A673 (cell line): Measurements from ENCODE around the gene THRB. TPM values are rescaled to one million over a fixed set of nuclear protein-coding genes. Genes with fewer than 3 reads are reported as not detected.

Experiments
- BruUV-seq: library from RNA; stranded (reverse); fragments of 400-500 nt; replicated peaks from 2 replicates; lab custom pipeline; 2021; lab: Mats Ljungman, UMichigan
- CTCF ChIA-PET: fragments of 300-600 bp; sonication (Branson Sonifier 250); formaldehyde crosslinking; loops from one replicate; lab custom pipeline; 2022; ENCODE audit warnings: antibody characterized with exemption; lab: Charles Lee
- POLR2A ChIA-PET: fragments of 300-600 bp; sonication (Branson Sonifier 250); formaldehyde crosslinking; loops from one replicate; lab custom pipeline; 2022; ENCODE audit warnings: antibody characterized with exemption; ENCODE audit not compliant: low non-redundant PET; lab: Charles Lee
- DNase-seq: peaks from one replicate; pipeline ENCODE4 v3.0.0-alpha.2; 2015; ENCODE audit warnings: low spot score
- H3K27ac ChIP-seq: fragments of 200-600 bp; sonication (generic); 2 replicates; pipeline ENCODE4 v1.5.1; 2016; ENCODE audit warnings: mixed run types, low read depth, mild to moderate bottlenecking, mixed read lengths, antibody characterized with exemption, low read length; ENCODE audit not compliant: poor library complexity, severe bottlenecking
- H3K27me3 ChIP-seq: fragments of 200-600 bp; sonication (generic); replicated peaks from 2 replicates; pipeline ENCODE4 v1.6.1; 2017; ENCODE audit warnings: mixed run types, low read depth, mild to moderate bottlenecking, mixed read lengths, antibody characterized with exemption, low read length; ENCODE audit not compliant: insufficient read depth, poor library complexity
- H3K36me3 ChIP-seq: fragments of 200-600 bp; sonication (generic); 2 replicates; pipeline ENCODE4 v1.6.1; 2016; ENCODE audit warnings: mixed run types, mild to moderate bottlenecking, mixed read lengths, antibody characterized with exemption, low read length; ENCODE audit not compliant: insufficient read depth, poor library complexity, severe bottlenecking
- H3K4me1 ChIP-seq: fragments of 200-600 bp; sonication (generic); 2 replicates; pipeline ENCODE4 v1.6.1; 2017; ENCODE audit warnings: mixed run types, mild to moderate bottlenecking, mixed read lengths, antibody characterized with exemption, low read length; ENCODE audit not compliant: insufficient read depth, poor library complexity, severe bottlenecking
- H3K4me3 ChIP-seq: fragments of 200-600 bp; sonication (generic); 2 replicates; pipeline ENCODE4 v1.5.1; 2016; ENCODE audit warnings: low read depth, mixed run types, mild to moderate bottlenecking, mixed read lengths, low read length; ENCODE audit not compliant: poor library complexity, severe bottlenecking
- H3K9me3 ChIP-seq: fragments of 200-600 bp; sonication (generic); 2 replicates; pipeline ENCODE4 v1.6.1; 2016; ENCODE audit warnings: mixed run types, low read depth, mild to moderate bottlenecking, mixed read lengths, antibody characterized with exemption, low read length; ENCODE audit not compliant: poor library complexity, severe bottlenecking
- EZH2 ChIP-seq: fragments of 200-600 bp; sonication (generic); IDR thresholded peaks from 2 replicates; pipeline ENCODE4 v1.6.1; 2017; ENCODE audit warnings: borderline replicate concordance, low read depth, mild to moderate bottlenecking, mixed read lengths, antibody characterized with exemption, low read length; ENCODE audit not compliant: poor library complexity, severe bottlenecking
- intact Hi-C: fragments of 100-400 bp; cut with micrococcal nuclease; formaldehyde crosslinking; loops from one replicate; pipeline ENCODE4 v1.10.0; 2022; ENCODE audit not compliant: unreplicated experiment
- total RNA-seq: library from RNA; stranded (reverse); gene quantifications from 2 replicates; pipeline ENCODE4 v1.2.3, GENCODE V29; 2021
- TF ChIP-seq, protein P1 (sequence below): fragments of 300-800, 200-600 bp; sonication (generic); conservative IDR thresholded peaks from 2 replicates; pipeline ENCODE4 v1.5.1; 2017; ENCODE audit warnings: low read depth, mild to moderate bottlenecking, antibody characterized with exemption, low read length, moderate library complexity, mixed read lengths

THRB gene
- total RNA-seq, 1 experiment from 2014 or later, result 0.11 TPM

DNA sequence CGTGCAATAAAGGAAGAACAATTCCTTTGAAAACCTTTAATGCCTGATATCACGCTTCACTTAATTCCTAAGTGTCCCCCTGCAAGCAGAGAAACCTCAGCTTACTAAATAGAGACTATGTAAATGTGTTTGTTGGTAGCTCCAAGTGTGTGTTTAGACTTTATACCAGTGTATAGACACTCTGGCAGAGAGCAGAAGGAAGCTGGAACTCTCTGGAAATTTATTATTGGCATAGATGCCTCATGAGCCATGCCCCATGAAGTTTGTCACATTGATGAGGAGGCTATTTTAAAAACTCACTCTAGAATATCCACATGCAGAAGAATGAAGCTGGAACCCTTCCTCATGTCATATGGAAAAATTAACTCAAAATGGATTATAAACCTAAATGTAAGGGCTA, 99.9 kb downstream of the THRB start:
- Histone ChIP-seq H3K9me3 (no peaks in the 10 kb centered on the region), H3K4me3 (no peak overlapping the region), H3K4me1 (no peaks in the 10 kb centered on the region), H3K27me3 (no peaks in the 10 kb centered on the region), H3K36me3 (no peaks in the 10 kb centered on the region), H3K27ac (no peak overlapping the region)
- no peak for DNase-seq
- TF ChIP-seq EZH2, result no peak
- TF ChIP-seq, protein P1, sequence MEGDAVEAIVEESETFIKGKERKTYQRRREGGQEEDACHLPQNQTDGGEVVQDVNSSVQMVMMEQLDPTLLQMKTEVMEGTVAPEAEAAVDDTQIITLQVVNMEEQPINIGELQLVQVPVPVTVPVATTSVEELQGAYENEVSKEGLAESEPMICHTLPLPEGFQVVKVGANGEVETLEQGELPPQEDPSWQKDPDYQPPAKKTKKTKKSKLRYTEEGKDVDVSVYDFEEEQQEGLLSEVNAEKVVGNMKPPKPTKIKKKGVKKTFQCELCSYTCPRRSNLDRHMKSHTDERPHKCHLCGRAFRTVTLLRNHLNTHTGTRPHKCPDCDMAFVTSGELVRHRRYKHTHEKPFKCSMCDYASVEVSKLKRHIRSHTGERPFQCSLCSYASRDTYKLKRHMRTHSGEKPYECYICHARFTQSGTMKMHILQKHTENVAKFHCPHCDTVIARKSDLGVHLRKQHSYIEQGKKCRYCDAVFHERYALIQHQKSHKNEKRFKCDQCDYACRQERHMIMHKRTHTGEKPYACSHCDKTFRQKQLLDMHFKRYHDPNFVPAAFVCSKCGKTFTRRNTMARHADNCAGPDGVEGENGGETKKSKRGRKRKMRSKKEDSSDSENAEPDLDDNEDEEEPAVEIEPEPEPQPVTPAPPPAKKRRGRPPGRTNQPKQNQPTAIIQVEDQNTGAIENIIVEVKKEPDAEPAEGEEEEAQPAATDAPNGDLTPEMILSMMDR, result no peak
- intact Hi-C loops, result no loop called here
- BruUV-seq, result no TSS peak
- CTCF ChIA-PET, result no interaction called here
- POLR2A ChIA-PET, result no interaction called here

DNA sequence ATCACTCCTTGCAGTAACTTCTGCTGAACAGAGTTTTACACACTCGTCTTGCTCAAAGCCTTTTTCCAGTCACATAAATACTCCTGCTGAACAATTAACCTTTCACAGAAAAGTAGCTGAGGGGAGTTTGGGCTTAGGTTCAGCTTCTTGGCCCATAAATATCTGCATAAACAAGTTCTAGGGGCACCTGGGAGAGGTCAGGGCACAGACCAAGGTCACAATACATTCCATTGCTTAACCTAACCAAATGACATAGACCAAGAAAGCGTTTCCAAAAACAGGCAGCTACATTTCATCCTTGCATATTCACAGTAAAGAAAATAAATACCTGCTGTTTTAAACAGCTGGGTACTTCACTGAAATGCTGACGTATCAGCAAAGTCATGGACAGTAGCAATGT, 101.3 kb downstream of the THRB start:
- no peaks in the 10 kb centered on the region for H3K9me3 ChIP-seq
- no peak overlapping the region for H3K4me3 ChIP-seq
- H3K27ac ChIP-seq, result no peak overlapping the region
- no peaks in the 10 kb centered on the region for H3K4me1 ChIP-seq
- DNase-seq, result no peak
- no TSS peak for BruUV-seq
- no peaks in the 10 kb centered on the region for H3K36me3 ChIP-seq
- H3K27me3 ChIP-seq, result no peaks in the 10 kb centered on the region
- TF ChIP-seq, protein P1, result no peak
- no peak for TF ChIP-seq EZH2
- ChIA-PET POLR2A (no interaction called here), CTCF (no interaction called here)
- intact Hi-C loops, result no loop called here

DNA sequence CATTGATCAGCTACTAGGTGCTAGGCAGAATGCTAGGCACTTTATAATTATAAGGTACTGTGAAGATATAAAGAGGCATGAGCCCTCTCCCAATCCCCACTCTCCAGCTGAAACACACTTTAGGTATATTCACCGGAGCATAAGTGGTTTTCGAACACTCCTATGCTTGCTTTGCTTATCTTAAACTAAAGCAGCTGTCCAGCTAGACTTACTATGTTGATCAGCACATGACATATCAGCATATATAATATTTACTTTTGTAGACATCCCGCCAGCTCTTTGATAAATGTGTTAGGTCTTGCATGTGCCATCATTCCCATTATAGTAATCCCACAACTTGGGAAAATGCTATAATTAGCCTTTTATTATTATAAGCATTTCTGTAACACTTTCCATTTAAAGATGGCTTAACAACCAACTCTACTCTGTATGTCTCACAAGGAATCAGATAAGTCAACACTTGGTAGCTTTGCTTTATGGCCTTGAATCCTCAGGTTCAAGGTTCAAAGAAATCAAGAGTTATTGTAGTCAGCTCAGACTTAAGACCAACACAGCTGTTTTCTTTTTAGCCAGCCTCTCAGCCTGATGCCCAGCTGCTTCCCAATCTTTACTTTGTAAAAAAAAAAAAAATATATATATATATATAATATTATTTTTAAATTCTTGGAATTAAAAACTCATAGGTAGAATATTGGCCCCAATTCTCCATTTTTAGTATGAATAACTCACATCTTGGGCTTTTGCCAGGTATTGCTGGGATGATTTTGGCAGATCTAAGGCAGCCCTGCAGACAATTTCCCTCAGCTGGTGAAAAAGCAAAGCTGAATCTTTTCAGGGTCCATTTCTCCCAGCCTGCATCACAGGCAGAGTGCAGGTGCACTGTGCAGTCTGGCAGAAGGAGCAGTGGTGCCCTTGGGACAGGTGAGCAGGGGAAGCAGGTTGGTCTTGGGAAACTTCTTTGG, 104.2 kb downstream of the THRB start:
- no peaks in the 10 kb centered on the region for H3K9me3 ChIP-seq
- H3K27me3 ChIP-seq, result no peaks in the 10 kb centered on the region
- H3K4me1 ChIP-seq, result no peaks in the 10 kb centered on the region
- H3K36me3 ChIP-seq, result no peaks in the 10 kb centered on the region
- ChIA-PET POLR2A (no interaction called here), CTCF (no interaction called here)
- intact Hi-C loops, result no loop called here
- H3K4me3 ChIP-seq, result no peak overlapping the region
- no peak overlapping the region for H3K27ac ChIP-seq
- BruUV-seq, result no TSS peak
- DNase-seq, result no peak
- no peak for TF ChIP-seq EZH2
- TF ChIP-seq, protein P1, result no peak
